ENCODE measurements around the gene DYRK3. TPM values are rescaled to one million over a fixed set of nuclear protein-coding genes. Genes with fewer than 3 reads are reported as not detected.

The DYRK3 gene
- total and polyA plus RNA-seq, 2 of the 8 experiments (the other 6 are each of a cell fraction or from before 2014, with no cell fraction given) = 2.1 to 8.5 TPM

GRCh38 chr1:206654828-206655227, 19.5 kb downstream of the DYRK3 start:
- H3K27ac ChIP-seq (ENCODE audit: low read depth, low read length) = no peak overlapping the region
- H3K18ac ChIP-seq (ENCODE audit: extremely low read depth, low read length) = no peak overlapping the region
- 91% methylated on average over 2 of the region's 2 CpGs; no CpG with 5 or more reads in 1 of the 2 experiments for WGBS, 2 experiments (ENCODE audit: extremely low coverage in 1 of 2, insufficient coverage in 1 of 2, insufficient read length in 1 of 2, insufficient replicate concordance in 2 of 2, low coverage in 1 of 2, low lambda C conversion rate in 2 of 2, missing lambda C conversion rate in 1 of 2)
- no peaks in the 10 kb centered on the region; a peak in 1 of 8 replicates for H3K36me3 ChIP-seq (ENCODE audit: control insufficient read depth in 2 of 4, insufficient read depth in 4 of 4, low read length in 3 of 4)
- H3K4me1 ChIP-seq (replicated peaks in 1 of 4; ENCODE audit: control insufficient read depth in 3 of 4, insufficient read depth in 4 of 4, low read length in 3 of 4) = peaks cover 0 to 12% (median 5%) of the 10 kb centered on the region in 4 experiments; a peak in 6 of 7 replicates
- H3K23ac ChIP-seq (ENCODE audit: insufficient read length) = no peak overlapping the region
- no peaks in the 10 kb centered on the region for H4K20me1 ChIP-seq (replicated peaks in 1 of 2; ENCODE audit: control insufficient read depth in 1 of 2, insufficient read depth in 2 of 2, low read length in 2 of 2)
- no peaks in the 10 kb centered on the region for H3K79me2 ChIP-seq (ENCODE audit: control insufficient read depth in 1 of 2, insufficient read depth in 2 of 2, low read length in 2 of 2)
- no peak overlapping the region for H3K4me3 ChIP-seq (ENCODE audit: extremely low read depth in 1 of 4, insufficient read depth in 2 of 4, low read depth in 3 of 4, low read length in 4 of 4)
- H3K79me1 ChIP-seq (ENCODE audit: low read depth, low read length) = no peaks in the 10 kb centered on the region
- no peak overlapping the region for H4K8ac ChIP-seq (ENCODE audit: extremely low read depth, insufficient read depth, low read length)
- H2BK15ac ChIP-seq (ENCODE audit: low read length) = no peak overlapping the region
- CTCF ChIA-PET (ENCODE audit: partially characterized antibody) = interaction anchor here (0.9 to 23.8 kb wide), 11 partner anchors 15 to 164 kb away, joined by 3 to 666 read pairs (median 5); partner anchors contain the start of gene DYRK3
- peaks cover 0 to 14% (median 9%) of the 10 kb centered on the region in 4 experiments; a peak in 6 of 7 replicates for H3K27me3 ChIP-seq (replicated peaks in 1 of 4; ENCODE audit: control insufficient read depth in 3 of 4, extremely low read depth in 1 of 4, insufficient read depth in 3 of 4, low read length in 3 of 4)
- H3K14ac ChIP-seq (ENCODE audit: insufficient read length) = no peak overlapping the region
- H2AFZ ChIP-seq (ENCODE audit: low read length) = no peak overlapping the region
- no peak overlapping the region for H3K4ac ChIP-seq (replicated peaks; ENCODE audit: insufficient read length, low read depth, low read length)
- H2BK120ac ChIP-seq (replicated peaks; ENCODE audit: low read depth, low read length) = no peak overlapping the region
- no peak overlapping the region for H3K4me2 ChIP-seq (ENCODE audit: insufficient read depth in 1 of 2, low read depth in 2 of 2, low read length in 2 of 2)
- H2AK5ac ChIP-seq (ENCODE audit: low read depth, low read length) = no peak overlapping the region
- POLR2A ChIA-PET (ENCODE audit: partially characterized antibody) = no interaction called here
- FAIRE-seq (no peak), DNase-seq (ENCODE audit: low read depth in 1 of 2, low spot score in 2 of 2) (no peak)
- no peak overlapping the region for H2BK20ac ChIP-seq (ENCODE audit: low read length)
- H3K9ac ChIP-seq (replicated peaks in 1 of 4; ENCODE audit: extremely low read depth in 1 of 4, low read depth in 3 of 4, low read length in 3 of 4) = no peak overlapping the region
- H4K5ac ChIP-seq (ENCODE audit: insufficient read length, low read depth, low read length) = no peak overlapping the region
- H2BK12ac ChIP-seq (ENCODE audit: low read depth, low read length) = no peak overlapping the region
- H4K91ac ChIP-seq (replicated peaks; ENCODE audit: insufficient read length, low read length) = no peak overlapping the region
- H2BK5ac ChIP-seq (ENCODE audit: low read depth, low read length) = no peak overlapping the region
- H3K23me2 ChIP-seq (ENCODE audit: low read depth, low read length) = 0 out of 2 replicates have a peak, but pooled peaks cover 5% of the 10 kb centered on the region
- no peaks in the 10 kb centered on the region for H3K9me3 ChIP-seq (ENCODE audit: insufficient read depth in 2 of 2, low read depth in 1 of 2, low read length in 1 of 2)
- H3K56ac ChIP-seq (replicated peaks; ENCODE audit: insufficient read length, low read depth, low read length) = no peak overlapping the region
- TF ChIP-seq POLR2AphosphoS5 (IDR thresholded peaks at IDR 0.05; ENCODE audit: low read depth, low read length) = no peak
- no peak for TF ChIP-seq RAD21 (IDR thresholded peaks at IDR 0.05 in 1 of 2, conservative IDR thresholded peaks at IDR 0.05 in 1 of 2; ENCODE audit: low read depth in 2 of 2, low read length in 2 of 2)
- TF ChIP-seq EGR1 (IDR thresholded peaks at IDR 0.05; ENCODE audit: borderline replicate concordance, low read depth, low read length) = no peak
- TF ChIP-seq ATF2 (IDR thresholded peaks at IDR 0.05; ENCODE audit: low read length) = no peak
- no peak for TF ChIP-seq TAF1 (IDR thresholded peaks at IDR 0.05; ENCODE audit: low read depth, low read length)
- TF ChIP-seq CTBP2 (IDR thresholded peaks at IDR 0.05; ENCODE audit: borderline replicate concordance, insufficient read depth, insufficient read length, low read length) = no peak
- TF ChIP-seq, protein P1, sequence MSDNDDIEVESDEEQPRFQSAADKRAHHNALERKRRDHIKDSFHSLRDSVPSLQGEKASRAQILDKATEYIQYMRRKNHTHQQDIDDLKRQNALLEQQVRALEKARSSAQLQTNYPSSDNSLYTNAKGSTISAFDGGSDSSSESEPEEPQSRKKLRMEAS (IDR thresholded peaks at IDR 0.05) = no peak
- no peak for TF ChIP-seq BACH1 (IDR thresholded peaks at IDR 0.05; ENCODE audit: low read length)
- TF ChIP-seq TAF7 (optimal IDR thresholded peaks at IDR 0.05; ENCODE audit: borderline replicate concordance, low read depth, low read length) = no peak
- no peak for TF ChIP-seq EP300 (IDR thresholded peaks at IDR 0.05; ENCODE audit: borderline replicate concordance in 1 of 2, low read depth in 2 of 2, low read length in 2 of 2)
- no peak for TF ChIP-seq TBP (IDR thresholded peaks at IDR 0.05; ENCODE audit: low read depth, low read length)
- TF ChIP-seq TEAD4 (IDR thresholded peaks at IDR 0.05; ENCODE audit: low read depth, low read length) = no peak

All from H1 (cell line).